ENCODE measurements around the gene ANKS1B.
"Not testable (repeated sequence)": the region's sequence is repeated elsewhere in the genome, so short reads cannot be mapped to it uniquely, and the experiment has no call there.

ANKS1B gene

GRCh38 chr12:98770230-98770629 is 1214.5 kb downstream of the ANKS1B start:
- DNase-seq (ENCODE audit: low read depth in 3 of 3) = no peak

- no peak for DNase-seq (ENCODE audit: low read depth in 3 of 3)
These were observed 1215.7 kb downstream of the ANKS1B start for GRCh38 chr12:98769068-98769467.

DNA sequence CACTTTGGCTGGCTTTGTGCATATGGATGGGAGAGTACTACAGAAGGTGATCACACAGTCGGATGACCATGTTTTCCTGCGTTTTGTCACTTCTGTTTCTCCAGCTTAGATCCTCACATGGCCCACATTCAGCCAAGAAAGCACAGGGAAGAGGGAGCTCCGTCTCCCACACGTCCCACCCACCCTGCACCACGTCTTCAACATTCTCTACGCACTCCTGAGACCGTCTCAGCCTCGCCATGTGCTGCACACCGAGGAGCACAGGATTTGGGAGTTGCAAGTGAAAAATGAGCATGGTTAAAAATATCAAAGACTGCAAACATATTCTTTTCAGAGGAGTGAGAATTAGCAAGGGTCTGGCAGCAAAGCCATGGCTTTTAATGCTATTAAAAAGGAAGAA is 1217.5 kb downstream of the ANKS1B start:
- no peak for DNase-seq (ENCODE audit: low read depth in 3 of 3)

DNA sequence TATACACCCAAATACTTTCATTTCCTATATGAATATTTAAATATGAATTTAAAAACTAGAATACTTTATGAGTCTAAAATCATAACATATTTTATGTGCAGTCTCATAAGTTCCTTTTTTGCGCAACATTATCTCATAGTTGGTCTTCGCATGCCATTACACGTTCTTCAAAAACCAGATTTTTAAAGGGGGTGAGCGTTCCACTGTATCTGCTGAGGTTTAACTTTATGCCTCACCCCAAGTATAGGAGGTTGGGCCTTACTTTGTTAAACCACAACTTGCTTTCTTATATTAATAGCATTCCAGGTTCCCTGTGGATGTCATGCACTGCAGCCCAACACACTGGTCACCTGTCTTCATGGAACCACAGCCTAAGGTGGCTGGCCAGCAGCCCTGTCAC is 1221.1 kb downstream of the ANKS1B start:
- DNase-seq (ENCODE audit: low read depth in 3 of 3) = no peak

- no peak for DNase-seq (ENCODE audit: low read depth in 3 of 3)
These were observed 1226.4 kb downstream of the ANKS1B start for GRCh38 chr12:98758331-98758730.

- no peak for DNase-seq (ENCODE audit: low read depth in 3 of 3)
These were observed 1227.3 kb downstream of the ANKS1B start for GRCh38 chr12:98757455-98757854.

DNA sequence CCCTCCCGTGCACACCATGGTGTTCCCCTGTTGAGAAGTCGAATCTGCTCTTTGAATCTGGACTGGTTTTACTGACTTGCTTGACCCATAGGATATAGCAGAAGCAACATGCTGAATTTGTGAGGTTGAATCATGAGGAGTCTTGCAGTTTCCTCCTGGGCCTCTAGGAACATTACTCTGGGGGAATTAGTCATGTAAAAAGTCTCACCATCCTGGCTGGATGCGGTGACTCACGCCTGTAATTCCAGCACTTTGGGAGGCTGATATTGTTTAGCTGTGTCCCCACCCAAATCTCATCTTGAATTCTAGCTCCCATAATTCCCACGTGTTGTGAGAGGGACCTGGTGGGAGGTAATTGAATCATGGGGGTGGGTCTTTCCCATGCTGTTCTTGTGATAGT is 1228.9 kb downstream of the ANKS1B start:
- not testable (repeated sequence) for DNase-seq (ENCODE audit: low read depth in 3 of 3)

DNA sequence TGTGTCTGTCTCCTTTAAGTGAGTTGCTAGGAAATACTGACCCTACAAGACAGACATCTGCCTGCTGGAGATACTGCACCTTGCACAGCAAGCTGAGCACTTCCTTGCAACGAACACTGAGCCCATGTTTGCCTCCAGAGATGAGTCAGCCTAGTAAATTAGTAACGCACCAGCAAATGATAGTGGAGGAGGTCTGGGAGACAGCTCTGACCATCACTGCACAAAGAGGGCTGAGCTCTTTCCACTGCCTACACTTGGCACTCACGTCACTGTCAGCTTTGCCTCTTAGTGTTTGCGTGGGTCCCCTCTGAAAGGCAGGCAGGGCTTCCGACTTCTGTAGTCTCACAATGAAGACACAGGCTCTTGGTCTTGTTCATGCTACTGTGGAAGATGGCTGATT is 1230.6 kb downstream of the ANKS1B start:
- DNase-seq (ENCODE audit: low read depth in 3 of 3) = no peak

DNA sequence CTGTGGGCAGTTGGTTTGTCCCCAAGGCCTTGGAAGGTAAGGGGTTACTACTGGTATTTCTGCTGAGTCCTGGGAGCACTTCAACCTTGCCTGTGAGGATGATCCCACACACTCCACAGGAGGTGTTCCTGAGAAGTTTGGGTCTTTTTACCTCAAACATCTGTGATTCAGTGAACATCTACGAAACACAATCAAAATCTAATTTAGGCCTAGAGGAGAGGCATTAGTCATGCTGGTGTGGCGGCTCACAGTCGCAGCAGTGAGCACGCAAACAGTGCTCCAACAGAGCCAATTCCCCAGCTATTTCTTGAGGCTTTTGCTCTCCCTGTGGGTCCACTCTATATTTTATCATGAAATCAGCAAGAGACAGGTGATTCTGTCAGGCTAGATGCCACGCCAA is 1232.0 kb downstream of the ANKS1B start:
- no peak for DNase-seq (ENCODE audit: low read depth in 3 of 3)

DNA sequence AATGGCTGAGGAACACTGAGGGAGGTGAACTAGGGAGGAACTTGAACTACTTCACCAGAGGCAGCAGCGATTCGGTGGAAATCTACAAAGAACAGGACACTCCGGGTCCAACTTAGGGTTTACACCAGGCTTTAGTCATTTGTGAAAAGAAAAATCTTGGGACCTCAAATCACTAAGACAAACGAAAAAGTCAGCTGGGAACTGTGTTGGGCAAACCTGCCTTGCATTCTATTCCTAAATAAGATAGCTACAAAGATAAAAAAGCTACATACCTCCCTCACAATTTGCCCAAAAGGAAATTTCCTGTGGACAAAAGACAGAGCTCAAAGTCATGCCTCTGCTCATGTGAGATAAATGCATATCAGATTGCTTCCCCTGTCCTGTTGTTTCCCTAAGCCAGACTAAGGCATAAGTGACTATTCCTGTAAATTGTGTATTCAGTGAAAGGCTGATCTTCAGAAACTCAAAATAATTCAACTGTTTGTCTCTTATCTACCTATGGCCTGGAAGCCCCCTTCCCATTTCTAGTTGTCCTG is 1233.1 kb downstream of the ANKS1B start:
- no peak for DNase-seq (ENCODE audit: low read depth in 3 of 3)

DNA sequence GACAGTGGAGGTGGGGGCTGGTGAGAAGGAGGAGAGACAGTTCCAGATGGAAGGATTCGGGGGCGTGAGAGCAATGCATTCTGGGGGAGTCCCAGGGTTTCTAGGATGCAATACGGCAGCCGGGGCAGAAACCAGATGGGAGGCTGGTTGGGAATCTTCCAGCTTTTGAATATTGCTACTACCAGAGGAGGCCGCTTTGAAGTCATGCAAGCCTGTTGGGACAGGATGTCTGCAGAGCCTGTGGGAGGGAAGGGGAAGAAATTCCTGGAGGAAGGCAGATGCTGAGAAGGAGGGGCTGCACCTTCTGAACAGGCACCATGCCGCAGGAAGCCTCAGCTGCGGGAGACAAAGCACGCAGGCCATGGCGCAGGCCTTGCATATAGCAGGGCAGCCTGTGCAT is 1234.2 kb downstream of the ANKS1B start:
- DNase-seq (ENCODE audit: low read depth in 3 of 3) = no peak

DNA sequence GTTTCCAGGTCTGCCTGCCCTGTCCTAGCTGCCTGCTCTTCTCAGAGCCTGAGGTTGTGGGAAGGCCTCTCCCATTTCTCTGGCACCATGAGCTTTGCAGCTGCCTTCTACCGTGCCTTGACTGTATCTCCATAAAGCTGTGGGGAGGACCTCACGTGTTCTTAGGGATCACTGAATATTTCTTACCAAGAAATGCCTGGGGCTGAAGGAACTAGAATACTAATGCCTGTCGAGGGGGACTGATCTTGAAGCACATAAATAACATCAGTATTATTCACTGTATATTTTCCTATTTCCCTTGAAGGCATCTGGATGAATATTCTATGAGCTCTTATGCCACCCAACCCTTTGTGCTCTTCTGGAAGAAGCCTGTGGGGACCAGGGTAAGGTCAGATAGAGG is 1236.3 kb downstream of the ANKS1B start:
- DNase-seq (ENCODE audit: low read depth in 3 of 3) = no peak

DNA sequence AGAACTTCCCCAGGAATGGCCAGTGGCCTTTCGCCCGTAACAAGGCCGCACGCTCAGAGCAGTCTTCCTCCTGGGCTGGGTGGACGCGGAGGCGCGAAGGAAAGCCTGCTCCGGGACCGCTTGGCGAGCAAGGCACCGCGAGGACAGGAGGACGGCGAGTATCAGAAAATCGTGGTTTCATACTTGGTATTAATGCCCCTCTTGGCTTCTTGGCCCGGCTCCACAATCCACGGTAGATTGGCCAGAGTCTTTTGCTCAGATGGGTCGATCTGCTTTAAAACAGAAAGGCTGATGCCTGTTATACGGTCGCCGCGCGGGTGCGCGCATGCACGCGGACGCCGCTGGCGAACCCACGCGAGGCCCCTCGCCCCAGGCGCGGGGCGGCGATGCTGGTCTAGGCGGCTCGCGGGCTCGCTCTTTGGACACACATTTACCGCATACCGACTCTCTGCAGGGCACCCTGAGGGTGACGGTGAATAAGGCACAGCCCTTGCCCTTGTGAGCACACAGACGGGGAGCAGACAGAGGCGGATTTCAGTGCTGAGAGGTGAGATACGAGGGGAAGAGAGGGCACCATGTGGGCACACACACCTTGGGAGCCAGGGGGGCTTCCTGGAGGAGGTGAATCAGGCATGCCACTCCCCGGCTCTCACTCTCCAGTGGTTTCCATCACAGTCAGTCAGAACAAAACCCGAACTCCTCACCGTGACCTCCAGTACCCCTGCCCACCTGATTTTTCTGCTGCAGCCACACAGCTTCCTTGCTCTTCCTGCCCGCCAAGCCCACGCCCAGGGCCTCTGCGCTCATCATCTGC is 1239.0 kb downstream of the ANKS1B start:
- DNase-seq (ENCODE audit: low read depth in 3 of 3) = no peak

DNA sequence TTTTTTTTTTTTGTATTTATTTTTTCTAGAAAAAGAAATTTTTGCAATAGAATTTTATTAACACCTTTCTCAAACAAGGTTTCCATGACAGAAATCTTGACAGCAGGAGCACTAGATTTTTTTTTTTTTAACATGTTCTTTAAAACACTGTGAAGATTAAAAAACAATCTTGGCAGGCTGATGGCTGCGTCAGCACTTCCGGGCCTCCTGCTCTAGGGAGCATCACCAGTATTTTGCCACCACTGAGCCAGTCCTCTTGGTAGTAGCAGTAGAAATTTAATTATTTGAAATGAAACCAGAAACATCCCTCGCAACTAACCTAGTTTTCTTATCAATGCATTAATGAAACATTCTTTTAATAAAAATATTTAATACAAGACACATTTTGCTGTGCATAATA is 1240.1 kb downstream of the ANKS1B start:
- DNase-seq (ENCODE audit: low read depth in 3 of 3) = no peak

DNA sequence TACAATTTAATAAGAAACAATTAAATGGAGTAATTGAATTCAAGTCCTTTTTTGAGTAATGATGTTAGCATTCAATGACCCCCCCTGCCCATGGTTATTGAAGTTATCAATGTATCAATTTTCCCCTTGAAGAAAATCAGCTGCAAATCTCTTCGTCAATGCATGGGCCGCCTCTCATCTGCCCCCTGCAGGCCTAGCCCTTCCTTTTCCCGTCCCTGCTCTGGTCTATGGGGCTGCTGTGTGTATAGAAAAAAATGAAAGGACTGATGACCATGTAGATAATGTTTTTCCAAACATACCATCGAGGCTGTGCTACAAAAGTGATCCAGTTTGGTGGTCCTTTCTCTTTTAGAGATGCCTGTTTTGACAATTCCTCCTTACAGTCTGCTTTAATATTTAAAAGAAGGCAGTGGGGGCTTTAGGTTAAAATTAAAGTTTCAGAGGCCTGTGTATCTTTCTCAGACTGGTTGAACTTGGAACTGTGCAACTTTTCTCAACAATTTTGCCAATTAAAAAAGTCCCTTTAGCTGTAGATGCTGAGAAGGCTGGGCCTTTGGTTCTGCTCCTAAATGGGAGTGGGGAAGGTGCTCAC is 1241.3 kb downstream of the ANKS1B start:
- DNase-seq (ENCODE audit: low read depth in 3 of 3) = no peak

- DNase-seq (ENCODE audit: low read depth in 3 of 3) = no peak
These were observed 1243.0 kb downstream of the ANKS1B start for GRCh38 chr12:98741556-98742265.

- no peak for DNase-seq (ENCODE audit: low read depth in 3 of 3)
These were observed 1243.6 kb downstream of the ANKS1B start for GRCh38 chr12:98741196-98741555.

DNA sequence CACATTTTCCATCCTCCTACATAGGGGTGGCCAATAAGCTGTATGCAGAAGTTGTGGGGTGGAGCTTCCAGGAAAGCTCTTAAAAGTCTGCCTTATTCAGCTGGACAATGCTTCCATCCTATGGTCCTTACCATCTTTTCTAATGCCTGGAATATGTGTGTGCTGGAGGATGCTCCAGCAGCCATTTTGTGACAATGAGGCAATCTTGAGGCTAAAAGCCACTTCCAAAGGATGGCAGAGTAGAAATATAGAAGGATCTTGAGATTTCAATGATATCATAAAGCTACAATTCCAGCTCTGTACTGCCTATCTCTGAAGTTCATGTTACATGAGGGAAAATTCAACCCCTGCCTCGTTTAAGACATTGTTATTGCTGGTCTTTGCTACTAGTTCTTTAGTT is 1244.0 kb downstream of the ANKS1B start:
- no peak for DNase-seq (ENCODE audit: low read depth in 3 of 3)

GRCh38 chr12:98738539-98738938 is 1246.2 kb downstream of the ANKS1B start:
- DNase-seq (ENCODE audit: low read depth in 3 of 3) = no peak

DNA sequence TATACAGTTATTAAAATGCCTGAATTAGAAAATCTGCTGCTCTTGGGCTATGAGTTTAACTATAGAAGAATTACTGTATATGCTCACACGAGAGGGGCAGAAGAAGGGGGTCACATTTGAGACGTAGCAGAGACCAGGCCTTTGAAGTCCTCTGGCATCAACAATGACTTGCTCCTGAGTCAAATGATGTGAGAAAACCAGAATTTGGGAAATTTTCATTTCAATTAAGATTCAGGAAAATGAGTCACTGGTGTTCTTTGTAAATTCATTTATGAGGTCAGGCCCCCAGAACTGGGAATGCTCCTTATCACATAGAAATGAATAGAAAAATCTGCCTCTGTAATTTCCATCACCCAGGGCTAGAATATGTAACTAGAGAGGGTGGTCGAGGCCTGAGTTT is 1246.7 kb downstream of the ANKS1B start:
- no peak for DNase-seq (ENCODE audit: low read depth in 3 of 3)

DNA sequence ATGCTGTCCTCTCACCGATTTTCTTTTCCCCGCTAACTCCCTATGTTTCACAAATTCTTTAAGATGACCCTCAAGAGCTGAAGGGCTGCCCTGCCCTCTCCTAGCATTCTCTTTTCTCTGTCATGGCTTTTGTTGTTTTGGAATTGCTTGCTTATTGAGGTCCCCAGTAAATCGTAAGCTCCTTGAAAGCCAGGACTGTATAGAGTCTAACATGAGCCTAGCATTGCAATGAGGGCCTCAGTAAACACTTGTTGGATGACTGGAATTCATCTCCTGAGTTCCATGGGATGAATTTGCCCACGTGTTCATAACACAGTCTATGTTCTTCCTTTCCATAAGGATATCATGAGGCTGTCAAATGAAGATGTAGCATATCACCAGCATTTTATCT is 1247.4 kb downstream of the ANKS1B start:
- no peak for DNase-seq (ENCODE audit: low read depth in 3 of 3)

- DNase-seq (ENCODE audit: low read depth in 3 of 3) = no peak
These were observed 1248.1 kb downstream of the ANKS1B start for GRCh38 chr12:98736352-98737321.

All from stimulated activated CD4-positive, alpha-beta T cell treated with anti-CD3 and anti-CD28 coated beads, TNF-alpha, amount 100 ng/mL, for 4 hours (primary cell).